Measurements from ENCODE around the gene PLXDC1. TPM values are rescaled to one million over a fixed set of nuclear protein-coding genes. Genes with fewer than 3 reads are reported as not detected.
"Not testable (repeated sequence)": the region's sequence is repeated elsewhere in the genome, so short reads cannot be mapped to it uniquely, and the experiment has no call there.

PLXDC1 gene
- total RNA-seq, 1 donor from 2014 or later, result 2.3 TPM

- Mint-ChIP-seq H3K4me3 (ENCODE audit: low read depth) (no peak overlapping the region), H3K27me3 (peaks cover 3% of the 10 kb centered on the region), H3K4me1 (ENCODE audit: low read depth) (no peaks in the 10 kb centered on the region), H3K9me3 (ENCODE audit: low read depth) (no peaks in the 10 kb centered on the region), H3K36me3 (ENCODE audit: insufficient read depth) (no peaks in the 10 kb centered on the region), H3K27ac (no peak overlapping the region)
- no peak for DNase-seq (ENCODE audit: low spot score, unreplicated experiment)
- no peak for TF ChIP-seq CTCF (IDR thresholded peaks at IDR 0.05; ENCODE audit: unreplicated experiment)
Observed at GRCh38 chr17:39131616-39132015, 19.8 kb downstream of the PLXDC1 start.

DNA sequence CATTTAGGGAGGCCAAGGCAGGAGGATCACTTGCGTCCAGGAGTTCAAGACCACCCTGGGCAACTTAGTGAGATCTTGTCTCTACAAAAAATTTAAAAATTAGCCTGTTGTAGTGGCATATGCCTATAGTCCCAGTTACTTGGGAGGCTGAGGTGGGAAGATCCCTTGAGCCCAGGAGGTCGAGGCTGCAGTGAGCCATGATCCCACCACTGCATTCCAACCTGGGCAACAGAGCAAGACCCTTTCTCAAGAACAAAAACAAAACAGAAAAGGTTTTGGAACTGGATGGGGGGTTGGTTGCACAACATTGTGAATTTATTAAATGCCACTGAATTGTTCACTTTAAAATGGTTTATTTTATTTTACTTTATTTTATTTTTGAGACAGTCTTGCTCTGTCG lies 21.2 kb downstream of the PLXDC1 start:
- no peak overlapping the region for H3K4me3 Mint-ChIP-seq (ENCODE audit: low read depth)
- no peak for DNase-seq (ENCODE audit: low spot score, unreplicated experiment)
- H3K36me3 Mint-ChIP-seq (ENCODE audit: insufficient read depth), result no peaks in the 10 kb centered on the region
- H3K27ac Mint-ChIP-seq, result no peak overlapping the region
- no peaks in the 10 kb centered on the region for H3K4me1 Mint-ChIP-seq (ENCODE audit: low read depth)
- H3K9me3 Mint-ChIP-seq (ENCODE audit: low read depth), result no peaks in the 10 kb centered on the region
- no peak for TF ChIP-seq CTCF (IDR thresholded peaks at IDR 0.05; ENCODE audit: unreplicated experiment)
- peaks cover 3% of the 10 kb centered on the region for H3K27me3 Mint-ChIP-seq

DNA sequence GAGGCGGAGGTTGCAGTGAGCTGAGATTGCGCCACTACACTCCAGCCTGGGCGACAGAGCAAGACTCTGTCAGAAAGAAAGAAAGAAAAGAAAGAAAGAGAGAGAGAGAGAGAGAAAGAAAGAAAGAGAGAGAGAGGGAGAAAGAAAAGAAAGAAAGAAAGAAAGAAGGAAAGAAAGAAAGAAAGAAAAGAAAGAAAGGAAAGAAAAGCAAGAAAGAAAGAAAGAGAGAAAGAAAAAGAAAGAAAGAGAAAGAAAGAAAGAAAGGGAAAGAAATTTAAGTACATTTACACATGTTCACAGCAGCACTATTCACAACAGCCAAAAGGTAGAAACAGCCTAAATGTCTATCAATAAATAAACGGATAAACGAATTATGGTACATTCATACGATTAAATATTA lies 21.9 kb downstream of the PLXDC1 start:
- not testable (repeated sequence) for H3K9me3 Mint-ChIP-seq (ENCODE audit: low read depth); H3K4me1 Mint-ChIP-seq (ENCODE audit: low read depth); H3K36me3 Mint-ChIP-seq (ENCODE audit: insufficient read depth); H3K4me3 Mint-ChIP-seq (ENCODE audit: low read depth); H3K27ac Mint-ChIP-seq; H3K27me3 Mint-ChIP-seq; DNase-seq (ENCODE audit: low spot score, unreplicated experiment)

GRCh38 chr17:39126436-39126835 lies 25.0 kb downstream of the PLXDC1 start:
- Mint-ChIP-seq H3K4me1 (ENCODE audit: low read depth) (no peaks in the 10 kb centered on the region), H3K27ac (no peak overlapping the region), H3K4me3 (ENCODE audit: low read depth) (no peak overlapping the region), H3K27me3 (no peaks in the 10 kb centered on the region), H3K9me3 (ENCODE audit: low read depth) (no peaks in the 10 kb centered on the region), H3K36me3 (ENCODE audit: insufficient read depth) (no peaks in the 10 kb centered on the region)
- DNase-seq (ENCODE audit: low spot score, unreplicated experiment), result no peak
- no peak for TF ChIP-seq CTCF (IDR thresholded peaks at IDR 0.05; ENCODE audit: unreplicated experiment)

DNA sequence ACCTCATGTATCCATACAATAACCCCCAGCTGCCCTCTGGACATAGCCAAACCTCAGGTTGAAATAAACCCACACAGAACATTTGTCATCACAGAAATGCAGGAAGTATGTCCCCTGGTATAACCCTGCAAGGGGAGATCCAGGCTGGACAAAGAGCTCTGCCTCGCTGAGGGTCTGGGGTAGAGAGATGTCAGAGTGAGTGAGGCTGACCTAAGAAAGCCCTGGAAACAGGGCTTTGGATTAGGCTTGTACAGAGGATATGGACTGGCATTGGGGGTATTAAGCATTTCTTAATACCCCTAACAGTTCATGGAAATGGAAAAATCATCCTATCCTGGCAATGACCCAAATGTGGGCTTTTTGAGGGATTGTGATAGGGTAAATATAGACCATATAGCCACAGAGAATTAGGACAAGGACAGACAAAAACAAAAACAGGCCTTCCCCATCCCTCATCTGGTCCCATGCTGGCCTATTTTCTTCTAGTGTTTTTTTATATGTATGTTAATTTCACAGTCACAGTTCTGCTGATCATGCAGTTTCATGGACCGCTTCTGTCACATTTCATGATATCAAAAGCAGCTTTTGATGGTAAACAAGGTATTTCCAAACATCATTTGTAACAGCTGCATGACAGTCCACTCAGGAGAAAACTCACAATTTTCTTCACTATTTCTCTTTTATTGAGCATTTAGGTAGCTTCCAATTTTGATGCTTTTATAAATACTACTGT lies 26.1 kb downstream of the PLXDC1 start:
- Mint-ChIP-seq H3K4me3 (ENCODE audit: low read depth) (no peak overlapping the region), H3K27ac (no peak overlapping the region), H3K27me3 (no peaks in the 10 kb centered on the region), H3K9me3 (ENCODE audit: low read depth) (no peaks in the 10 kb centered on the region), H3K36me3 (ENCODE audit: insufficient read depth) (no peaks in the 10 kb centered on the region), H3K4me1 (ENCODE audit: low read depth) (no peaks in the 10 kb centered on the region)
- no peak for DNase-seq (ENCODE audit: low spot score, unreplicated experiment)
- TF ChIP-seq CTCF (IDR thresholded peaks at IDR 0.05; ENCODE audit: unreplicated experiment), result no peak

GRCh38 chr17:39123627-39124026 lies 27.8 kb downstream of the PLXDC1 start:
- Mint-ChIP-seq H3K4me3 (ENCODE audit: low read depth) (no peak overlapping the region), H3K4me1 (ENCODE audit: low read depth) (no peaks in the 10 kb centered on the region), H3K9me3 (ENCODE audit: low read depth) (no peaks in the 10 kb centered on the region), H3K36me3 (ENCODE audit: insufficient read depth) (no peaks in the 10 kb centered on the region), H3K27me3 (no peaks in the 10 kb centered on the region), H3K27ac (no peak overlapping the region)
- no peak for DNase-seq (ENCODE audit: low spot score, unreplicated experiment)
- no peak for TF ChIP-seq CTCF (IDR thresholded peaks at IDR 0.05; ENCODE audit: unreplicated experiment)
